Esophagus mucosa (tissue), 1 donor: ENCODE measurements around the gene MYO18A. TPM values are rescaled to one million over a fixed set of nuclear protein-coding genes. Genes with fewer than 3 reads are reported as not detected.
A peak's percentile ranks its signal among the peaks of the same experiment; 100 is the strongest.

Experiments
- ATAC-seq: fragments of 200-7000 bp; cut with Tn5 transposase; one replicate; pipeline ENCODE4 v1.9.1; 2020
- total RNA-seq: library from RNA; stranded (reverse); gene quantifications from one replicate; pipeline ENCODE4 v1.2.4, GENCODE V29; 2023
- donor health status: DM: yes; HTN: yes; CAD: no.

MYO18A gene
- total RNA-seq, 1 donor from 2014 or later, result 51.7 TPM

DNA sequence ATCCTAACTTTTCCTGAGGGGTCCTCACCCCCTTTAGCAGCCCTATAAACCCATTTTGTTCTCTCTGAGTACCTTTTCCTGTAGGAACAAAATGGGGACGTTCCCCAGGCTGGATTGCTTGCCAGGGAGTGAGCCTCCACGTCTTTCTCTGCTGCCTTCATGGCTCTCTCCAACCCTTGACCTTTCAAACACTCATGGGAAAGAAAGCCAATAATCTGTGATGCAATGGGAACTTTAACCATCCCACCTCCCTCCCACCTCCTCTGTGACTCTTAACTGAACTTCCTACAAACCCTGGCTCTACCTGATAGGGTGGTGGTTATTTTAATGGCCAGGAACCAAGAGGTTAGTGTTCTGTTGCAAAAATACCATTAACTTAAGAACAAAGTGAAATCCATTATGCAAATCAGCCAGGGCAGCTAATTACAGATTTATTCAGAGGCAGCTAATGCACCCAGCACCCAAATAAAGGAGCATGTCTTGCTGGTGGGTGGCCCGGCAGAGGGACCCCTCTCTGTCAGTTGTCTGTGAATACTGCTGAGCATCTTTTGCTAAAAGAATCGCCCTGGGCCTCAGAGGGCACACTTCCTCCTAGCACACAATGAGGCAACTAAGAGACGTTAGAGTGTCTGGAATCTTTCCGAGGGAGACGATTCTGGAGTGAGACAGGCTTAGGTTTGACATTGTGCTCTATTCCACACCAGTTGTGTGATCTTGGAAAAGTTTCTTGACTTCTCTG is 134.3 kb downstream of the MYO18A start:
- ATAC-seq, result no peak

GRCh38 chr17:29045026-29045425 is 135.2 kb downstream of the MYO18A start:
- no peak for ATAC-seq

DNA sequence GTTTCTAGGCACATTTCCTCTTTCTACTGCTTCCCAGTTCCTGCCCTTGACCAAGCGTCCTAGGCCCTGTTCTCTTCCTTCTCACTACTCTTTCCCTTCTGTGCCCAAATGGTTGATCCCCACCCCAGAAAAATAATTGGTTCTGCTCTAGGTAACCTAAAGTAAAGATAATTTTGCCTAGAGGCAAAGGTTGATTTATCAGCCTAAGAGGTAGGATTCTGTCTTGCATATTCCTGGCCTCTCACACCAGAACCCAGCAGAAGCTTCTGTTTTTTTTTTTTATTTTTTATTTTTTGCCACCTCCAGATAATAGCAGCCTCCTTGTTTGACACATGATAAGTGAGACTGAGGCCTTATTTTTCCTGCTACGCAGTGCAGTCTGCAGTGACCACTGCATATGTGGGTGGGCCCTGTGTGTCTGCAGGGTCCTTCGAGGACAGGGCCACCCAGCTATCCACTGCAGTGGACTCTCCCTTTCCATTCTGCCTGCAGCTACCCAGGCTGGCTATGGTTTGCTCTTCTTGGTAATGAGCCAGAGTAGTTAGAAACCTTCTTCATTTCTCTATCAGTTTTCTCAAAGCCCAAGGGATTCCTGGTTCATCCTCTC is 136.6 kb downstream of the MYO18A start:
- ATAC-seq, result no peak

GRCh38 chr17:29042679-29043538 is 137.3 kb downstream of the MYO18A start, which contains the start of gene PIPOX:
TSS of gene PIPOX (plus strand) at chr17:29043141. CDS start at chr17:29043226, 85 bp downstream.
- no peak for ATAC-seq

GRCh38 chr17:29042026-29042678 is 138.0 kb downstream of the MYO18A start:
- no peak for ATAC-seq

GRCh38 chr17:29041571-29041970 is 138.6 kb downstream of the MYO18A start:
- ATAC-seq, result no peak

DNA sequence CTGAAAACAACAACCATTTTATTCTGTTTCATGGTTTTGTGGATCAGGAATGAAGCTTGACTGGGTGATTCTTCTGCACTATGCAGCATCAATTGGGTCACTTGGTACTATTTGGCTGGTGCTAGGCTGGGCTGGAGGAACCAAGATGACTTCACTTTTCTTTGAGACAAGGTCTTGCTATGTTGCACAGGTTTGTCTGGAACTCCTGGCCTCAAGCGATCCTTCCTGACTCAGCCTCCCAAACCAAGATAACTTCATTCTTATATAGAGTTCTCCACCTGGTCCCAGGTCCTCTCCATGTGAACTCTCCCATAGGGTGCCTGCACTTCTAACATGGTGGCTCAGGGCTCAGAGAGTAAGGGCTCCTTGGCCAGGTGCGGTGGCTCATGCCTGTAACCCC is 139.1 kb downstream of the MYO18A start:
- no peak for ATAC-seq

DNA sequence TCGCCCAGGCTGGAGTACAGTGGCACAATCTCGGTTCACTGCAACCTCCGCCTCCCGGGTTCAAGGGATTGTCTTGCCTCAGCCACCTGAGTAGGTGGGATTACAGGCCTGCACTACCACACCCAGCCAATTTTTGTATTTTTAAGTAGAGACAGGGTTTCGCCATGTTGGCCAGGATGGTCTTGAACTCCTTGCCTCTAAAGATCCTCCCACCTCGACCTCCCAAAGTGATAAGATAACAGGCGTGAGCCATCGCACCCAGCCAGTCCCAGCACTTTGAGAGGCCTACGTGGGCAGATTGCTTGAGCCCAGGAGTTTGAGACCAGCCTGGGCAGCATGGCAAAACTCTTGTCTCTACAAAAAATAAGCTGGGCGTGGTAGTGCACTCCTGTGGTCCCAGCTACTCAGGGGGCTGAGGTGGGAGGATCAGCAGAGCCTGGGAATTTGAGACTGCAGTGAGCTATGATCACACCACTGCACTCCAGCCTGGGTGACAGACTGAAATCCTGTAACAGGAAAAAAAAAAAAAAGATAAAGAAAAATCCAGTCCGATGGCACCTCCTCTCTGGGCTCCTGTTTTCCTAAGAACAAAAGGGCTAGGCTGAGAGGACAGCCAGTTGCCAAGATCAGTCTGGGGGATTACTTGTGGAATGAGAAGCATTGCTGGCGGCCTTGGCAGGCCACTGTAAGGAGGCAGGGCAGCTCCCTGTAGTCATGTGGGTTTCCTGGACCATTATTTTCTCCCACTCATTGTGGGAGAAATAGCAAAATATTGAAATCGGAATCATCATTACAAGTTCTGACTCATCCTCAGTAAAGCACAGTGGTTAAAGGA is 140.2 kb downstream of the MYO18A start:
- ATAC-seq, result peak; percentile 39

DNA sequence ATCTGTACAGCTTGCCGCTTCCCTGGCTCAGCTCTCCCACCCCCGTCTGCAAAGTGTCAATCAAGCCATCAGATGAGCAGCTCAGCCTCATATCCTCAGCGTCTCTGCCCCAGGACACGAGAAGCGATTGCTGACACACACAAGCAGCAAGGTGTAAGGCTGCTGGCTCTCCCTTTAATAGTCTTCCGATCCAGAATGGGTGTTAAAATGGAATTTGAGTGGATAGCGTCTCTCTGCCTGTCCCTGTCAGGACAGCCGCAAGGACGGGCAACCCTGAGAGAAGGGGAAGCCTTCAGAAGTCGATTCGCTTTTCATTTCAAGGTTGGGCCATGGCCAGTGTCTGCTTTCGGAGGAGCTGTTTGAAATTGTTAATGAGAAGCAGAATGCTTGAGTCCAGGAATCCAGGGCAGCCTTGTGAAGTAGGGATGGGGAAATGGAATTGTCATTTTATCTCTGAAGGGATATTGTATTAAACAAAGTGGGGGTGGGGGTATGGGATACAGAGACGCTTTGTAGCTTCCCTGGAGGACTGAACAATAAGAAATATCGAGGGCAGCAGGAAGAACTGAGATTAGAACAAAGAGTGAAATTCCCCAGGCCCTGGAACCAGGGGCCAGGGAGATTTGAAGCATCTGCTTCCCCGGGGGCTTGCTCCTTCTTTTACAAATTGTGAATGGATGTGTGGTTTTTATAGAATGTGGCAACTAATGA is 142.0 kb downstream of the MYO18A start:
- no peak for ATAC-seq

- no peak for ATAC-seq
These were observed 142.5 kb downstream of the MYO18A start for GRCh38 chr17:29037739-29038084.

DNA sequence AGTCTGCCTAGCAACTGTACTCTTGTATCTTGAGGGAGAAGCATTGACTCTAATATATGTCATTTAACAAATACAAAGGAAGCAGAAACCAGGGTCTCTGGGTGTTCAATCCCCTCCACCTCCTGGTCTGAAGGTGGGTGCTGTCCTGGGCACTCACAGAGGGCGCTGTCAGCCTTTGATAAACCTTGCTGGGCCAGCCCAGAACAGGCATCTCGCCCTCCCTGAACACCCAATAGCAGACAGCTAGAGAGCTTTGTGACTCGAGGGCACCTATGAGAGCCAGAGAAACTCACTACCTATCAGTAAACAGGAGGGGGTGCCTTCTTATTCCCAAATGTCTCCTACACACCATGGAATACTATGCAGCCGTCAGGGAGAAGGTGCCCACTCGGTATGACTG is 143.6 kb downstream of the MYO18A start:
- no peak for ATAC-seq

- no peak for ATAC-seq
These were observed 145.7 kb downstream of the MYO18A start for GRCh38 chr17:29034510-29034909.

DNA sequence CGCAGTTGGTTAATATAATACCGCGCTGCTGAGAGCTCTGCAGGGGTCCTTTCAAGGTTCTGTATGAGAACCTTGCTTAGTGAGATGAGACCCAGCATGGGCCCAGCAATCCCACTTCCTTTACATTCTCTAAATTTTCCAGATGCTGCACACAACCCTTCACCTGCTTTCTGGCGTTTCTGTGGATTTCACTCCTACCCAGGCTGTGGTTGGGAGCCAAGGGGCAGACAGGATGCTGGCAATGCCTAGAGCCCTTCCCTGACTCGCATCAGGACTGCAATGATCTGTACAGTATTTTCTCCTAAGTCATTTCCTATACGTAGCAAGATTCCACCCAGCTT is 147.4 kb downstream of the MYO18A start:
- ATAC-seq, result no peak

- no peak for ATAC-seq
These were observed 148.0 kb downstream of the MYO18A start for GRCh38 chr17:29032013-29032856.

DNA sequence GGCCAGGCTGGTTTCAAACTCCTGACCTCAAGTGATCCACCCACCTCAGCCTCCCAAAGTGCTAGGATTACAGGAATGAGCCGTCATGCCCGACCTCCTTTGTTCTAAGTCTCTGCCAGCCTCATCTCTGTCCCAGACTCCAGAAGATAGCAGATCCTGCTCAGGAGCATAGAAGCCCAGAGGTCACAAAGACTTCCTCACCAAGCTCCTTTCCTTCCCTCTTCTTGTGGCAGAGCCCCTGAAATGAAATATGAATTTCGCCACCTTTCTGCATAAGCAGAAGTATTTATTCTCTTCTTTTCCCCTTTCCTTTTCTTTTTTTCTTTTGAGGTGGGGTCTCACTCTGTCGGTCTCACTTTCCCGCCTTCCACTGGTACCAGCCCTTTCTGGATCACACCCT is 148.7 kb downstream of the MYO18A start:
- no peak for ATAC-seq

GRCh38 chr17:29024316-29024952 is 155.8 kb downstream of the MYO18A start:
- no peak for ATAC-seq

GRCh38 chr17:29022074-29022473 is 158.1 kb downstream of the MYO18A start:
- ATAC-seq, result no peak

DNA sequence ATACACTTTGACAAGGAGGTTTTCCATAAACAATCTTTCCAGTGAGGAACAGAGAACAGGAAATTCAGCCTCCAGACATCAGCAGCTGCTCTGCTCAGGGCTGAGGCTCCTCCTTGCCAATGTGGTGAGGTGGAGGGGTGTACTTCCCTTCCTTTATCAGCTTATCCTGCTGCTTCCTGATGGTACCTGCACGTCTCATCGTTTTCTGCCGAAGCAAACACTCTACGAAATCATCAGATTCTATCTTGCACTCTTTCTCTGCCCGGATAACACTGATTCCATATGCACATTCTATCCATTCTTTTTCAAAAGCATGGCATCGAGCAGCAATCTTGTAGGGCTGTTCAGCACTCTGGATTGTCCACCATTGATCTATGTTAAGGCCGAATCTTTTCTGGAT is 159.0 kb downstream of the MYO18A start:
- ATAC-seq, result no peak
